NOMO-1 treated with DMSO at 0.1 percent for 48 hours (cell line): ENCODE results near the gene USP7.
A peak's percentile ranks its signal among the peaks of the same experiment; 100 is the strongest.
"Not testable (repeated sequence)": the region's sequence is repeated elsewhere in the genome, so short reads cannot be mapped to it uniquely, and the experiment has no call there.

Source experiments
- DNase-seq: peaks from one replicate; lab custom pipeline; 2025; ENCODE audit not compliant: unreplicated experiment; lab: John Stamatoyannopoulos, UW

USP7 gene

DNA sequence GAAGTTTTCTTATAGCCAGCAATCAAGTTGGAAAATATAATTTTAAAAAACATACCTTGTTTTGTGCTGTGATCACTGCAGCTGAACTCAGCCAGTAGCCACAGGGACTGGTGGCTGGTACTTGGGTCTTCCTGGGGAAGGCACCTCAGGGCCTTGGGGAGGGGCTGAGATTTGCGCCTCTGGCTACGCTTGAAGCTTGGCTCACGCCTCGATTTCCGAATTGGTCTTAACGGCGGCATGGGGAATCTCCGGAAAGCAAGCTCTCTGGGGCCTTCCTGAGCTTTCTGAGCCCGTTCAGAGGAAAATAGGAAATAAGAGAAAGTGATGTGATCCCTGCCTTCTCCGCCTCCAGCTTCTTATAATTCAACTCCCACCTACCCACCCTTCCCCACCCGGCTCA, 11.3 kb upstream of the USP7 start:
- DNase-seq = no peak

DNA sequence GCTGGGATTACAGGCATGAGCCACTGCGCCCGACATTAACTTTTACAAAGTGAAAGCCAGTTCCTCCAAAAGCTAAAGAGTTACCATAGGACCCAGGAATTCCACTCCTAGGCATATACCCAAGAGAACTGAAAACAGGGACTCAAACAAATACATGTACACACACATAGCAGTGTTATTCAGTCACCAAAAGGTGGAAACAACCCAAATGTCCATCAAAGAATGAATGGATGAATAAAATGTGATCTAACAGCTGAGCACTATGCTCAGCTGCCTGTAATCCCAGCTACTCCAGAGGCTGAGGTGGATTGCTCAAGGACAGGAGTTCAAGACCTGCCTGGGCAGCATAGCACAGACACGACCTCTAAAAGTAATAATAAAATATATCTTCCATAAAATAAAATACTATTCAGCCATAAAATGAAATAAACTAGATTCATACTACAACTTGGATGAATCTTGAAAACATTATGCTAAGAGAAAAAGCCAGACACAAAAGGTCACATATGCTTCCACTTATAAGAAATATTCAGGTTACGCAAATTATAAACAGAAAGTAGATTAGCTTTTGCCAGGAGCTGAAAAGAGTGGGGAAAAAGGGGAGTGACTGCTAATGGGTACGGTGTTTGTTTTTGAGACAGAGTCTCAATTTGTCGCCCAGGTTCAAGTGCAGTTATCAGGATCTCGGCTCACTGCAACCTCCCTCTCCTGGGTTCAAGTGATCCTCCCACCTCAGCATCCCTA, 9.3 kb upstream of the USP7 start:
- no peak for DNase-seq

DNA sequence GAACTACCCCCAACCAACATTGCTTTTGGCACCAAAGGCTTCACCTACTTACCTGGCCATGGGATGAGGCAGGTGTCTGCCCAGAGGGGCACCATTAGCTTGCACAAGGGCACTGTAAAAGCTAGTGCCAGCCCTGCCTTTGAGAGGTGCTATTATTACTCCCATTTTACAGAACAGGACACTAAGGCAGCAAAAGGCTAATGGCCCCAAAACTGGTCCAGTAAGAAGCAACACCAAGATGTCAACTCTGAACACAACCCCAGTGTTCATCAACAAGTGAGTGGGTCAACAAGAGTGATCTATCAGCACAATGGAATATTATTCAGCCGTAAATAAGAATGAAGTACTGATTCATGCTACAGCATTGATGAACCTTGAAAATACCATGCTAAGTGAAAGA, 7.7 kb upstream of the USP7 start:
- DNase-seq = no peak

DNA sequence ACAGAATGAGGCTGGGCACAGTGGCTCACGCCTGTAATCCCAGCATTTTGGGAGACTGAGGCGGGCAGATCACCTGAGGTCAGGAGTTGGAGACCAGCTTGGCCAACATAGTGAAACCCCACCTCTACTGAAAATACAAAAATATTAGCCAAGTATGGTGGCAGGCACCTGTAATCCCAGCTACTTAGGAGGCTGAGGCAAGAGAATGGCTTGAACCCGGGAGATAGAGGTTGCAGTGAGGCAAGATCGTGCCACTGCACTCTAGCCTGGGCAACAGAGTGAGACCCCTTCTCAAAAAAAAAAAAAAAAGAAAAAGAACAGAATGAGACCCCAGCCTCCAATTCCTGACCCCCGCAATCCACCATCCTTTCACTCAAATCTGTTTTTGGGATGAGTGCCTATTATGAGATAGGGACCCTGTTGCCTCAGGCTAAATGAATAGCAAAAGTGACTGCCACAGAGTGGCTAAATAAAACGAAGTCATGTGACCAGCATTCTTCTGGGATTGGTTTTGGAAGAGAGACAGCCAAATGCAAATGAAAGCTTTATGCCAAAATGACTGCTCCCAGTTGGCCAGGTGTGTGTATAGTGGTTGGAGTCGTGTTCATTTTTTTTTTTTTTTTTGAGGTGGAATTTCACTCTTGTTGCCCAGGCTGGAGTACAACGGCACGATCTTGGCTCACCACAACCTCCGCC, 5.6 kb upstream of the USP7 start:
- not testable (repeated sequence) for DNase-seq

DNA sequence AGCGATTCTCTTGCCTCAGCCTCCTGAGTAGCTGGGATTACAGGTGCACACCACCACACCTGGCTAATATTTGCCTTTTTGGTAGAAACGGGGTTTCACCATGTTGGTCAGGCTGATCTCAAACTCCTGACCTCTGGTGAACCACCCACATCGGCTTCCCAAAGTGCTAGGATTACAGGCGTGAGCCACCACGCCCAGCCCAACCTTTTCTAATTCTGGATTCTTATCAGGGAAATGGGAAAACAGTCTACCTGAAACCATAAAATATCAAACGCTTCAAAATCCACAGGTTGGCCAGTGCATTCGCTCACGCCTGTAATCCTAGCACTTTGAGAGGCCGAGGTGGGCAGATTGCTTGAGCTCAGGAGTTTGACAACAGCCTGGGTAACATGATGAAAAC, 4.3 kb upstream of the USP7 start:
- not testable (repeated sequence) for DNase-seq

DNA sequence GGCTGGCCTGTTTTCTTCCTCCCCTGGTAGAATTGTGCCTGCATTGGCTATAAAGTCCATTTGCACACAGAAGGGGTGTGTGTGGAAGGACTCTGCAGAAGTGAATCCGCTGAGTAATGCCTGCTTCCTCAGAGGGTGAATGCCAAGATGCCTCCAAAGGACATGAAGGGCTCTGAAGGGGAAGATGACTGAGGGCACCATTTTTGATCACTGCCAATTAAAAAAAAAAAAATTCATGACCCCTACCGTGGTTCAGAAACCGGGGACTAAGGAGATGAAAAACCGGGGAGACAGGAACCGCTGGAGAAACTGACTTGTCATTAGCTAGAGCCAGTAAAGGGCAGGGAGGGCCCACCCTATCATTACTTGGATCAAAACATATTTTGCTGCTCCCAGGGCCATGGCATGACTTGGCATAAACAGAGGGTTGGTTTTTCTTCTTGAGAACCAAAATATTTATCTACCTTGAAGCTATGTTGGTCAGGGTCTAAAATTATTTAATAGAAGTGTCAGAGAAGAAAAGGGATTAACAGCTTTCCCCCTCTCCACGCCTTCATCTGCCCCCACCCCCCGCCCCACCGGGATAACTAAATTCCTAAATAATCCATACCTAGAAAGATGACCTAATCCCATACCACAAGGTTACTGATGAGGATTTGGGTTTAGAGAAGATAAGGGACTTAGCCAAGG, 3.6 kb upstream of the USP7 start:
- peak; percentile 88 for DNase-seq

DNA sequence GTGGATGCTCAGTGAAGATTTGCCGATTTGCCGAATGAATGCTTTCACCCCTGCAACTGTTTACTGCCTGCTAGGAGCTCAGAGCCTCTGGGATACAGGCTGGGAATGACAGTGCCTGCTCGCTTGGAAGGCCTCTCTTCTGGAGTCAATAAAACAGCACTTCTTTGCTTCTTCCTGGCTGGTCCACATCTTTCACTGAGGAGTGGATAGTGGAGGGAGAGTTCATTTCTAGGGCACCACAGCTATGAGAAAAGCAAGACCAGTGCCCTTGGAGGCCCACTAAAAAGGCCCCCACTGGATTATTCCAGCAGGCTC, 3.1 kb upstream of the USP7 start:
- no peak for DNase-seq

DNA sequence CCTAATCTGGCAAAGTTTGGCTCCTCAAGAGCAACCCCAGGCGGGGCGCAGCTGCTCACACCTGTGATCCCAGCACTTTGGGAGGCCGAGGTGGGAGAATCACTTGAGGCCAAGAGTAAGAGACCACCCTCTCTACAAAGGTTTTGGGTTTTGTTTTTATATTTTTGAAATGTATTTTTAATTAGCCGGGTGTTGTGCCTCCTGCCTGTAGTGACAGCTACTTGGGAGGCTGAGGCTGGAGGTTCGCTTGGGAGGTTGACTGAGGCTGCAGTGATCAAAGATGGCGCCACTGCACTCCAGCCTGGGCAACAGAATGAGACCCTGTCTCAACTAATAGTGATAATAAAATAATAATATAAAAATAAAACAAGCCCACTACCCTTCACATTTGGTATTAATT, 756 bp upstream of the USP7 start:
- DNase-seq = no peak

DNA sequence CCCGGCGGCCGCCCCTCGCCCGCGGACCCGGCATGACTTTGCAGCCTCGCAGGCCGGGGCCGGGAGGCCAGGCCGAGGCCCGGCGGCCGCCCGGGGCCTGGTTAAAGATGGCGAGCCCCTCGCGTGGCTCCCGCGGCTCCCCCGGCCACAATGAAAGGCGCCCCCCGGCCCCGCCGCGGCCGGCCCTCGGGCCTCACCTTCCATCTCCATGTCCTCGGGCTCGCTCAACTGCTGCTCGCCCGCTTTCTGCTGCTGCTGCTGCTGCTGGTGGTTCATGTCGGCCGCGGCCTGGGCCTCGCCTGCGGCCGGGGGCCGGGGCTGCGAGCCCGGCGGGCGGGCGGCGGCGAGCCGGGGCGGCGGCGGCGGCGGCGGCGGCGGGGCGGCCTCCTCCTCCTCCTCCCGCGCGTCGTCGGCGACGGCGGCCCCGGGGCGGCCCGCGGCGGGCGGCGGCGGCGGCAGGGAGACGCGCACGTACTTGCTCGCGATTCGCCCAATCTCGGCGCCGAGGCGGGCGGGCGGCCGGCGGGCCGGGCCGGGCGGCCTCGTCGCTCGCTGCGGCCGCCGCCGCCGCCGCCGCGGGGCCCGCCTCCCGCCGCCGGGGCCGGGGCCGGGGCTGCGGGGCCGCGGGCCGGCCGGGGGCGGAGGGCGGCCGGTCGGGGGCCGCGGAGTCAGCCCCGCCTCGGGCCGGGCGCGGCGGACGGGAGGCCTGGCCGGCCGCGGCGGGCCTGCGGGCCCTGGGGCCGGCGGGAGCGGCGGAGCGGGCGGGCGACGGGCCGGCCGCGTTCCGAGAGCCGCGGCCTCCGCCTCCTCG, 491 bp downstream of the USP7 start:
- no peak for DNase-seq

DNA sequence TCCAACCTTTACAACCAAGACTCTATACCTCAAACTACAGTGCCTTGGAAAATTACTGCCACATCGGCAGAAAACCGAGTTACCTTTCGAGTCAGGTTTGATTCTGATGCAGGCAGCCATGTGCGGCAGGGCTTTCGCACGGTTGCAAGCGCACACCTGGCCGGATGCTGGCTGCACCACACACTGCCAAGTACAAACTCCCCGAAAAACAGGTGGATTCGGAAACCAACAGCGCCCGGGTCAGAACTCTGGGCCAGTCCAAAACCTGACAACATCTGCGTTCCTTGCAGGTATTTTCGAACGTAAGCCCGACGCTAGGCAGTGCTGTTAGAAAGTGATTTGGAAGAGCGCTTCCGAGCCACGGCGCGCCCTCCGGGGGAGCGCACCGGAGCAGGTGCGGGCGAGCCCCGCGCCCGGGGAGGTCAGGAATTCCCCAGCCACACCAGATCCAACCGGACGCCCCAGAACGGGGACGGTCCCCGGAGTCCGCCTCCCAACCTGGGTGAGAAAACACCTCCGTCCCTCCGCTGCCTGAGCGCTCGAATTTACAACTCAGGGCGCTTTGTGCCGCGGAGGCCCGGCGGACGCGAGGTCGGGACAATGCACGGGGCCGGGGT, 1.2 kb downstream of the USP7 start:
- DNase-seq = no peak

DNA sequence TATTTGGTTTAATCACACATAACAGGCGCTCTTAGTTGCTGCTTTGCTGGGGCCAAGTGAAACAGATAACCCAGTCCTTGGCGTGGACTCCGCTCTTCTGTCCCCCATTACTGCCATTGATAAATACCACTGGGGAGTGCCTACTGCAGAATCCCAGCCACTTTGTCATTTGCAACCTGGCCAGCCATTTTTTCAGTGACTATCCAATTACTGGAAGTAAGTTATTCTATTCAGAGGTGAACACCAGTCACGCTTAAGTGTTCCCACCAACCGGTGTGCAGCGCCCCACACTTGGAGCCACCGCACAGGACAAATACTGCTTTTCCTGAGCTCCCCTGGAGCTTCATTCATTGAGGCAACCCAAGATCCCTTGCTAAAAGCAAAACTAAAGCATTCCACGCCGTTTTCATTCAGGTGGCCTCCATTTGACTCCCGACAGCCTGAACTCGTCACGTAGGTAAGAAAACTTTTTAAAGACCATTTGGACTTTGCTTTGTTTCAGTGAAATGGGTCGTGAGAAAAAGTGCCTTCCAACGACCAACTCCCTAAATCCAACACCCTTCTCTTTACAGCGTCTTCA, 1.8 kb downstream of the USP7 start:
- no peak for DNase-seq

DNA sequence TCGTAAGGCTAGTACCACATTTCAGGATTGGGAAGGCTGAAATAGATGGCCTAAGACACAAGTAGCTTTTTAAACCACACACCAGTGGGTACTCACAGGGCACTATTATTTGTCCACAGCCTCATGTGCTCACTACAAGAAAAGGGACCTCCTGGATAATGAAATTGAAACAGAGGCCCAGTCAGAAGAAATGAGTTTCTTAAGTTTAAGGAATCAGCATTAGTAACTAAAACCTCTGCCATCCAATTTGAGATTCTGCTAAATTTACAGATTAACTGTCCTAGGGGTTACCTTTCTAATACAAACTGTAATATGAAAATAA, 3.0 kb downstream of the USP7 start:
- DNase-seq = no peak

DNA sequence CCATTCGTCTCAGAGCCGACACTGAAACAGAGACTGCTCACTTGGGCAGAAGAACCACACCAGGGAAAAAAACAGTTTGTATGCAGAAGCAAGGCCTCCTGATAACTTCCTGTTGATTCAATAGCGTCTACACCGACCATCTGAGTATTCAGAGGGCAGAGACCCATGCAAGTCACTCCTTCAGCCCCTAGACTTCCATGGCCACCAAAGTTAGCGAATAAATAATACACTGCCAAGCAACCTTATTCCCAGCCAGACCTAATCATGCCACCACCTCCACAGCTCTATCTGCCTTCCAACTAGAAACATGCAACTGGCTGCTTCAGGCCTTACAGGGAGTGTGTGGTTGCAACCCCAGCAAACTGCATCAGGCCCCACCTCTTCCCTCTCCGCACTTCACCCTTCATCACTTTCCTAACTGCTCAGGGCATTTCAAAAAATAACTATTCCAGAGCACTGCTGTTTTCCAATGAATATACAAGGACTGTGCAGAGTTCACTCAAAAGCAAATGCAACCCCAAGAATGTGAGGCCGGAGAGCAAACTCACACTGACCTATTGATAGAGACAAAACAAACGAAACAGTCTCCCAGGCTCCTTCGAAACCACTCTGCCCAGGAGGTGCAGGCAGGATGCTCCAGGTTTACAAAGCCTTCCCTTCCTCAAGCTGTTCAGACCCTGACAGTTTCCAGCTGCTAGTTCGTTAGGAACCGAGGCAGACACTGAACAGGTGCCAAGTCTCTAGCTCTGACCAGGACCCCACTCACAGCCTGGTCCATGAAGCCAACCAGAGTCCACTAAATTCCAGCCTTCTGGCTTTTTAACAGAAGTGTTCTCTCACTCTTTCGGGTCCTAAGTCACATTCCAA, 3.6 kb downstream of the USP7 start:
- DNase-seq = peak; percentile 51

DNA sequence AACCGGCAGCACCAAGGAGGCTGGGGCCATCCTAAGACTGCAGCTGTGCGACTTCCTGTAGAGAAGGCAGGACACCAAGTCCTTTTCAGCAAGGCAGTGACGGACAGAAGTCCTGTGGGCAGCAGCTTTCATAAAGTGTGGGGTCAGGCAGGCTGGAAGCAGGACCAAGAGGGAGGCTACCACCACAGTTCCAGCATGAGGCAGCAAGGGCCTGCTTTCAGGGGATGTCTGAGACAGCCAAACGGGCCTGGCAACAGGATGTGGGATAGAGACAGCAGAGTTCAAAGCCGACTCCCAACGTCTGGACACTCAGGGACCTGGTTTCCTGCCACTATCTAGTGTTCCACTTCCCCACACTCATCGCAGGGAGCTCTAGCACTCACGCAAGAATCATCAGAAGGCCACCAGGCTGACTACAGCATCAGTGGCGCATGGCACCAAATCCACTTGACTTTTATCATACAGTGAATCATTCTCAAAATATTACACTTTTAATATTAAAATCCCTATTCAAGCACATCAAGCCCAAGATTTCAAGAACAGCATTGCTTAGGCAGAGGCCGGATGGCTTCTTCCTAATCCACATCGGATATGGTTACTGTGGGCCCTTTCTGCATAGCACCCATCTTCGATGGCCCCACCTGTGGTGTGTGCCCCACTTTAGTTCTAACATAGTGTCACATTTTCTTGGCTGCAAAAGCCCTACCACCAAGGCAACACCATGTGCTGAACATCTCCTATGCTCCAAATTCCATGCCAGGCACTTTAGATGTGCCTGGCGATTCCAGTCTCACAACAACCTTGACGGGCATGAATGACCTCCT, 5.2 kb downstream of the USP7 start:
- no peak for DNase-seq

DNA sequence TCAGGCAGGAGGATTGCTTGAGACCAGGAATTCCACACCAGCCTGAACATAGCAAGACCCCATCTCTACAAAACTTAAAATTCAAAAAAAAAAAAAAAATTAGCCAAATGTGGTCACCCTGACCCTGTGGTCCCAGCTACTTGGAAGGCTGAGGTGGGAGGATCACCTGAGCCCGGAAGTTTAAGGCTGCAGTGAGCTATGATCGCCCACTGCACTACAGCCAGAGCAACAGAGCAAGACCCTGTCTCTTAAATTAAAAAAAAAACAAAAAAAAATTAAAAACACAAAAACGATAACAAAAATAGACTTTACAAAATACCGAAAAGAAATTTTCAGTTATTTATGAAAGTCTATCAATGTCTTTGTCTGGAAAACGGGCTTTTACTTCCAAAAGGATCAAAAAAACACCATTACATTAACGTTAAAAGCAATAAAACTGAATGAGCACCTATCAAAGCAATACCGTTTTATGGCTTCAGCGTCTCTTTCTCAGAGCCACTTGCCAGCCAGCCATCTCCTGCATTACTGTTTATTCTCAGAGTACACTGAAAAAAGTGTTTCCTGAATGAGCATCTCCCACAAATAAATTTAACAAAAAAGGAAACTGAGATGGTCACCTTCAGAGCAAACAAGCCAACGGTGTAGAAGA, 6.1 kb downstream of the USP7 start:
- DNase-seq = no peak

DNA sequence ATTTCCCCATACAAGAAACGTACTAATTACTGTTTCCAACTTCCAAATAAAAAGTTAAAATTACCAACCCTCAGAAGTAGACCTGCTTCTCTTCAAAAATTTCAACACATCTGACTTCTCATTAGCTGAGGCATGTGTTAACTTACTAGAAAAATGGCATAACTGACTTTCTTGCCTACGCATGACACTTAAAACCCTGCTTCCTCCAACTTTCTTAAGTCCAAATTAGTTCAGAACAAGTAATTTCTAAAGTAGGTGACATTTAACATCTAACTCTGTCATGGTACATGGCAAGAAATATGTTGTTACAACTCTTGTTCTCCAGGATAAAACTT, 6.7 kb downstream of the USP7 start:
- peak; percentile 74 for DNase-seq

DNA sequence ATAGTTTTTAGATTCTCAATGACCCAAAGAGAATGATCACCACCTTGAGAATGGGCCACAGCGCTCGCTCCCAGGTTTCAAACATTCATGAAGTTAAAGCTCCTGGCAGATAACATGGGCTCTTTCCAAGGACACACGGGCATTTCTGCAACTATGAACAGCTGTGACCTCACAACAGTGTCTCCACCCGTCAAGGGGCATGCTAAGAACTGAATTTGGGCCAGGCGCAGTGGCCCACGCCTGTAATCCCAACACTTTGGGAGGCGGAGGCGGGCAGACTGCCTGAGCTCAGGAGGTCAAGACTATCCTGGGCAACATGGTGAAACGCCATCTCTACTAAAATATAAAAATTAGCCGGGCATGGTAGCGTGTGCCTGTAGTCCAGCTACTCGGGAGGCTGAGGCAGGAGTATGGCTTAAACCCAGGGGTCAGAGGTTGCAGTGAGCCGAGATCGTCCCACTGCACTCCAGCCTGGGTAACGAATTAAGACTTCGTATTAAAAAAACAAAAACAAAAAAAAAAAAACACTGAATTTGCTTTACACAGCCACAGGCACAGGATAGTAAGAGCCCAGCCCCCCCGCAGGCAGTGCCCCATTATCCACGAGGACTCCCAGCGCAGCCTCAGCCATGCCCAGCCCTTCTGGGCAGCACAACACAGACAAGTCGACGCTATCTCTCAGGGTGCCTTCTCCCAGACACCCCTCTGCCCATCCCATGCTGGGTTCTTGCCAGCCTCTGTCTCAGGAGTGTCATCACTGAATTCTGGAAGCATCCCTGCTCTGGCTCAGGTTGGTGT, 7.2 kb downstream of the USP7 start:
- no peak for DNase-seq

DNA sequence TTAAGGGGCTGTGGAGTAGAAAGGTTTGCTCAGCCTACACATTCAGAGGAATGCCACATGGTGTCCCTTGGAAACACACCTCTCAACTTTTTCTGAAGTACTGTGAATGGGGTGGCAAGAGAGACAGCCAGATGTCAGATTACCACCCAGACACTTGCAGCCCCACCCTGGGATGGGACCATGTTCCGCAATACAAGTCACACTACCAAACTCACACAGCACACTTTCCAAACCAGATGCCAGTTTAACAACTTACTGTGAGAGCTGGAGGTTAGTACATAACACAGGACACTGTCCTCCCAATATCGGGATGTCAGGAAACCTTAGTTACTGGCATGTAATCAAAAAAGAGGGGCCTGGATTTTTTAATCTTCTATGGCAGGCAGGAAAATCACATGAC, 7.9 kb downstream of the USP7 start:
- no peak for DNase-seq
